ENCODE data around the gene PCSK5. TPM values are rescaled to one million over a fixed set of nuclear protein-coding genes. Genes with fewer than 3 reads are reported as not detected.

The PCSK5 gene
- total RNA-seq, 4 donors from 2014 or later, result 37.7 to 53.4 (median 43.1) TPM

DNA sequence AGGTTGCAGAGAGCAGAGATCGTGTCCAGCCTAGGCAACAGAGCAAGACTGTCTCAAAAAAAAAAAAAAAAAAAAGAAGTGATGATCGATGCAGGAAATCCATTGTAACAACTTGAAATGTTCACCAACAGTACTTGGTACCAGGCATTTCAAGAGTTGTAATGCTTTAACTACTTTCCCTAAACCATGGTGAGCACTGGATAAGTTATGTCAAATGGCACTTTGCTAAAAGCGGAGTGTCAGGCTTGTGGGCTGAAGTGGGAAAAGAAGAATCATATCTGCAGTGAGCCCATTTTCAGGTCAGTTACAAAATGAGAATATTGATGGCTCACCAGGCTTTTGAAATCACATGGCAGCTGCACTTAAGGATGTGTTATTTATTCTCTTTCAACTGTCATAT, 301.5 kb downstream of the PCSK5 start:
- TF ChIP-seq, protein P1, sequence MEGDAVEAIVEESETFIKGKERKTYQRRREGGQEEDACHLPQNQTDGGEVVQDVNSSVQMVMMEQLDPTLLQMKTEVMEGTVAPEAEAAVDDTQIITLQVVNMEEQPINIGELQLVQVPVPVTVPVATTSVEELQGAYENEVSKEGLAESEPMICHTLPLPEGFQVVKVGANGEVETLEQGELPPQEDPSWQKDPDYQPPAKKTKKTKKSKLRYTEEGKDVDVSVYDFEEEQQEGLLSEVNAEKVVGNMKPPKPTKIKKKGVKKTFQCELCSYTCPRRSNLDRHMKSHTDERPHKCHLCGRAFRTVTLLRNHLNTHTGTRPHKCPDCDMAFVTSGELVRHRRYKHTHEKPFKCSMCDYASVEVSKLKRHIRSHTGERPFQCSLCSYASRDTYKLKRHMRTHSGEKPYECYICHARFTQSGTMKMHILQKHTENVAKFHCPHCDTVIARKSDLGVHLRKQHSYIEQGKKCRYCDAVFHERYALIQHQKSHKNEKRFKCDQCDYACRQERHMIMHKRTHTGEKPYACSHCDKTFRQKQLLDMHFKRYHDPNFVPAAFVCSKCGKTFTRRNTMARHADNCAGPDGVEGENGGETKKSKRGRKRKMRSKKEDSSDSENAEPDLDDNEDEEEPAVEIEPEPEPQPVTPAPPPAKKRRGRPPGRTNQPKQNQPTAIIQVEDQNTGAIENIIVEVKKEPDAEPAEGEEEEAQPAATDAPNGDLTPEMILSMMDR (IDR thresholded peaks at IDR 0.05), result no peak
- DNase-seq (ENCODE audit: low spot score), result no peak
- no peak for ATAC-seq (ENCODE audit: low FRiP score)

DNA sequence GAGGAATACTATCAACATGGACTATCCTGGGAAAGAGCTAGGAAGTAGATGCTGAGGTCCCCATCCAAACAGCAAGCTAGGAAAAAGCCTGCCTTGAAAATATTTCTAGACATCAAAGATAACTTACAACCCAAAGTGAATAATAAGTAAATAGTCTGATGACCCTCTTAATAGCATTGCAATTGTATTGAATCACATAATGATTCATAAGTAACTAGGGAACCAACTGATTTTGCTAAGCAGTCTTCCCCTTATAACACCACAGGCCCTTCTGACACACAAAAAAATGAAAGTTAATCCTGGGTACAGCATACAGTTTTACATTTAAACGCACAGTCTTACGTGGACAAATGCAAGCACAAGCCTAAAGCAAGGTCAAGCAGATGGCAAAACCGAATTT, 304.4 kb downstream of the PCSK5 start:
- TF ChIP-seq, protein P1 (IDR thresholded peaks at IDR 0.05), result no peak
- no peak for DNase-seq (ENCODE audit: low spot score)
- ATAC-seq (ENCODE audit: low FRiP score), result no peak

DNA sequence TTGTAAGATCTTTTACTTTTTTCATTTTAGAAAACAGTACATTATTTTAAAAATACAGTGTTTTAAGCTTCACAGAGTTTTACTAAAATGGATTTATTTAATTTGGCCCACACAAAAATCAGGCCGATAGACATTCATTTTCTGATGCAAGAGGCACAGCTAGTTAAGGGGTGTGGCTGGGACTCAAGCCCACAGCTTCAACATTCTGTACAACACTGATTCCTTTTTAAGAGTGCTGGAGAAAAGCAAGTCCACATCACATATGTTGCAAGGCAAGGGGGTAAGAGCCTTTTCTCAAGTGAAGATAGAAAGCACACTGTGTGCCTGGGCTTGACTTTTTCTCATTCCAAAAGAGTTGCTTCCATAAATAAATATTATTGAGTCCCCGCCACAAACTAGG, 307.9 kb downstream of the PCSK5 start:
- ATAC-seq (ENCODE audit: low FRiP score), result peak; percentile 62
- TF ChIP-seq, protein P1 (IDR thresholded peaks at IDR 0.05), result no peak
- no peak for DNase-seq (ENCODE audit: low spot score)

- TF ChIP-seq, protein P1 (IDR thresholded peaks at IDR 0.05), result no peak
- DNase-seq (ENCODE audit: low spot score) (no peak), ATAC-seq (ENCODE audit: low FRiP score) (no peak)
Measured at GRCh38 chr9:76200315-76200714, 309.8 kb downstream of the PCSK5 start.

DNA sequence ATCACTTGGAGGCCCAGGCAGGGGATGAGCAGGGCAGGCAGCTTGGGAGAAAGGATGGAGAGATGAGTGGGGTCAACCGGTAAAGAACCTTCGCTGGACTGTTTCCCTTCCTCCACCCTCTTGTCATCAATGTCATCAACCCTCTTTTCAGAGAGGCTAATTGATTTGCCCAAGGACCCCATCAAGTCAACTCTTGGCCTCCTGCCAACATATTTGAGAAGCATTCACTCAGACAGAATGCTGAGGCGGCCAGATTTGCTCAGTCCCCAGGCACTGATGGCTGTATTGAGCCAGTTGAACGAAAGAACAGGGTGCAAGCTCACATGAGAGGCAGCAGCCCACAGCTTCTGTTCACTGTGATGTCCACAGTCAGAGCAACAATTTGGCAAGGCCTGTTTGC, 310.3 kb downstream of the PCSK5 start:
- no peak for ATAC-seq (ENCODE audit: low FRiP score)

DNA sequence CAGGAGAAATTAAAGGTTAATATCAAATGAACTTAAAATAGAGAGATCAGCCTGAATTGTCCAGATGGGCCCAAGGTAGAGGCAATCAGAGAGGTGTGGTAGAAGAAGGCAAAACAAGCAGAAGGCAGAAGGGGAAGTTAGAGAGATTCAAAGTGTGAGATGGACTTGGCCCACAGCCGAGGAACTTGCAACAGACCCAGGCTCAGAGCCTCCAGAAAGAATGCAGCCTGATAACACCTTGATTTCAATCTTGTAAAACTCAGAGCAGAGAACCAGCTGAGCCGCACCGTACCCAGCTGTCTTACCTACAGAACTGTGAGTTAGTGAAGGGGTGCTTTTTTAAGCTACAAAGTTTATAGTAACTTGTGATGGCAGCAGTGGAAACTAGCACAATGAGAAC, 312.9 kb downstream of the PCSK5 start:
- ATAC-seq (ENCODE audit: low FRiP score) (peak; percentile 28), DNase-seq (ENCODE audit: low spot score) (no peak)
- TF ChIP-seq, protein P1 (IDR thresholded peaks at IDR 0.05), result no peak

More for the DNA sequence above, 310.3 kb downstream of the PCSK5 start:
- TF ChIP-seq, protein P1 (IDR thresholded peaks at IDR 0.05), result no peak
- DNase-seq (ENCODE audit: low spot score), result no peak

- TF ChIP-seq, protein P1 (IDR thresholded peaks at IDR 0.05), result no peak
- ATAC-seq (ENCODE audit: low FRiP score), result no peak
- DNase-seq (ENCODE audit: low spot score), result no peak
Measured at GRCh38 chr9:76206821-76207220, 316.3 kb downstream of the PCSK5 start.

Data from omental fat pad (tissue), 4 donors.